GM12878 (cell line): ENCODE results near the gene DDX5.

Experiments
- CBX5 ChIP-seq: sonication (generic); IDR thresholded peaks from 2 replicates; pipeline ENCODE4 v1.6.1; 2016; ENCODE audit warnings: low read depth, moderate library complexity, mild to moderate bottlenecking, inconsistent platforms
- CREB1 ChIP-seq: IDR thresholded peaks from 2 replicates; pipeline ENCODE4 v1.6.1; 2012; ENCODE audit warnings: low read depth, mild to moderate bottlenecking, inconsistent platforms
- EP300 ChIP-seq, 2 experiments: fragments of 150-350 bp in 1 of 2; IDR thresholded peaks; 2 replicates each; pipeline ENCODE4 v1.6.1; 2011 to 2012; ENCODE audit warnings: low read depth in 2 of 2, low read length in 2 of 2, borderline replicate concordance in 1 of 2, improper control_type of control experiment in 1 of 2, inconsistent platforms in 1 of 2; ENCODE audit not compliant: control insufficient read depth in 1 of 2
- HCFC1 ChIP-seq: fragments of 150-350 bp; IDR thresholded peaks from 2 replicates; pipeline ENCODE4 v1.6.1; 2014; ENCODE audit warnings: low read length
- JUNB ChIP-seq: IDR thresholded peaks from 2 replicates; pipeline ENCODE4 v1.6.1; 2016; ENCODE audit warnings: antibody characterized with exemption, mild to moderate bottlenecking
- POLR2AphosphoS5 ChIP-seq: IDR thresholded peaks from 2 replicates; pipeline ENCODE4 v1.6.1; 2011; ENCODE audit warnings: mild to moderate bottlenecking, low read length, inconsistent platforms
- YY1 ChIP-seq: IDR thresholded peaks from 2 replicates; pipeline ENCODE4 v1.6.1; 2011; ENCODE audit warnings: low read depth, mild to moderate bottlenecking, low read length
- TF ChIP-seq, protein P1 (sequence below), 3 experiments: IDR thresholded peaks in 2 of 3; conservative IDR thresholded peaks in 1 of 3; 2 replicates each; pipeline ENCODE4 v1.5.1; 2011; ENCODE audit warnings: low read depth in 3 of 3, low read length in 3 of 3, mild to moderate bottlenecking in 3 of 3, control low read depth in 2 of 3, moderate library complexity in 2 of 3, inconsistent platforms in 1 of 3, mixed read lengths in 1 of 3; ENCODE audit not compliant: control insufficient read depth in 2 of 3, insufficient read depth in 1 of 3; ENCODE audit errors: extremely low read depth in 1 of 3

DNA sequence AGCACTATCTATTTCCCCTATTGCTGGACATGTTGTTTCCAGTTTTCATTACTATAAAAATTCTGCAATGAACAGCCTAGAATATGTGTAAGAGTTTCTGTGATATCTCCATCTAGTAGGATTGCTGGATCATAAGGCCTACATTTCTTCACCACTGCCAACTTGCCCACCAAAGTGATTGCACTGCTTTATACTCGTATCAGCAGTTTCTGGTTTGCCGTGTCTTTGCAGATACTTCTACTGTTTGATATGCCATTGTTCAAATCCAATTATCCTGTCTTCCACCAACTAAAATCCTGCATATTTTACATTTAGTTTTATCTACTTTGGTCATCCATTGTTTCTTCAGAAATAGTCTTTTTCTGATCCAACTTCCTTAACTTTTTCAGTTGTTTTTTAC lies 21.8 kb upstream of the DDX5 start:
- no peak for TF ChIP-seq CBX5
- TF ChIP-seq HCFC1: no peak
- no peak for TF ChIP-seq EP300 (IDR thresholded peaks at IDR 0.05; ENCODE audit: borderline replicate concordance in 1 of 2, control insufficient read depth in 1 of 2, low read depth in 2 of 2, low read length in 2 of 2)
- TF ChIP-seq JUNB: no peak
- no peak for TF ChIP-seq YY1
- no peak for TF ChIP-seq CREB1
- TF ChIP-seq, protein P1, sequence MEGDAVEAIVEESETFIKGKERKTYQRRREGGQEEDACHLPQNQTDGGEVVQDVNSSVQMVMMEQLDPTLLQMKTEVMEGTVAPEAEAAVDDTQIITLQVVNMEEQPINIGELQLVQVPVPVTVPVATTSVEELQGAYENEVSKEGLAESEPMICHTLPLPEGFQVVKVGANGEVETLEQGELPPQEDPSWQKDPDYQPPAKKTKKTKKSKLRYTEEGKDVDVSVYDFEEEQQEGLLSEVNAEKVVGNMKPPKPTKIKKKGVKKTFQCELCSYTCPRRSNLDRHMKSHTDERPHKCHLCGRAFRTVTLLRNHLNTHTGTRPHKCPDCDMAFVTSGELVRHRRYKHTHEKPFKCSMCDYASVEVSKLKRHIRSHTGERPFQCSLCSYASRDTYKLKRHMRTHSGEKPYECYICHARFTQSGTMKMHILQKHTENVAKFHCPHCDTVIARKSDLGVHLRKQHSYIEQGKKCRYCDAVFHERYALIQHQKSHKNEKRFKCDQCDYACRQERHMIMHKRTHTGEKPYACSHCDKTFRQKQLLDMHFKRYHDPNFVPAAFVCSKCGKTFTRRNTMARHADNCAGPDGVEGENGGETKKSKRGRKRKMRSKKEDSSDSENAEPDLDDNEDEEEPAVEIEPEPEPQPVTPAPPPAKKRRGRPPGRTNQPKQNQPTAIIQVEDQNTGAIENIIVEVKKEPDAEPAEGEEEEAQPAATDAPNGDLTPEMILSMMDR (IDR thresholded peaks at IDR 0.05 in 2 of 3, conservative IDR thresholded peaks at IDR 0.05 in 1 of 3; ENCODE audit: control insufficient read depth in 2 of 3, extremely low read depth in 1 of 3, insufficient read depth in 1 of 3, low read depth in 3 of 3, low read length in 3 of 3): no peak
- no peak for TF ChIP-seq POLR2AphosphoS5
